Measurements from ENCODE around the gene CPNE5.

CPNE5 gene

DNA sequence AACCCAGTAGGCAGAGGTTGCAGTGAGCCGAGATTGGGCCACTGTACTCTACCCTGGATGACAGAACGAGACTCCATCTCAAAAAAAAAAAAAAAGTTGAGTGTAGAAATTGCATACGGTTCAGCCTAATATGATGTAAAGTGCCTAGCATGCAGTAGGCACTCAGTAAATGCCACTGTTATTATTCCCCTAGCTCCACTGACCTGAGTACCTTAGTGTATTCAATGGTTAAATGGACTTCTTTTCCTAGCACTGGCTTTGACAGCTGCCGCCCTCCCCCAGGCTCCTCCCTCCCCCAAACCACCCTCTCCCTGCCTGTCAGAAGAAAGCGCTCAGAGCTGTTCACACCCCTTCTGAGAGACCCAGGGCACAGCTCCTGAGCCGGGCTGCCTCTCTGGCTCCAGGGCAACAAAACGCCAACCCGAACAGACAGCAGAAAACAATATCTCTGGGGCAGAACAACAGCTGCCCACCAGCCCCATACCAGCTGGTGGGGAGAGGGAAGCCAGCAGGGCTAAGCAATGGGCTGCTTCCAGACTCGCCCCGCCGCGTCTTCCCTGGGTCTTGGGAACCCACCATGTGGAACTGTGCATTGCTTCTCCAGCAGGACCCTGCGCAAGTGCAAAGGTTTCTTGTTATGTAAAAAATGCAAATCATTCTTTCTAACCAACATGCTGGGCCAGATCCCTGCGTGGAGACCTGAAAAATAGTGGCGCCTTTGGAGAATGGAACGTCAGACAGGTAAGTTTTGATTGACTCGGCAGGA lies 4.5 kb downstream of the CPNE5 start:
- TF ChIP-seq, protein P1, sequence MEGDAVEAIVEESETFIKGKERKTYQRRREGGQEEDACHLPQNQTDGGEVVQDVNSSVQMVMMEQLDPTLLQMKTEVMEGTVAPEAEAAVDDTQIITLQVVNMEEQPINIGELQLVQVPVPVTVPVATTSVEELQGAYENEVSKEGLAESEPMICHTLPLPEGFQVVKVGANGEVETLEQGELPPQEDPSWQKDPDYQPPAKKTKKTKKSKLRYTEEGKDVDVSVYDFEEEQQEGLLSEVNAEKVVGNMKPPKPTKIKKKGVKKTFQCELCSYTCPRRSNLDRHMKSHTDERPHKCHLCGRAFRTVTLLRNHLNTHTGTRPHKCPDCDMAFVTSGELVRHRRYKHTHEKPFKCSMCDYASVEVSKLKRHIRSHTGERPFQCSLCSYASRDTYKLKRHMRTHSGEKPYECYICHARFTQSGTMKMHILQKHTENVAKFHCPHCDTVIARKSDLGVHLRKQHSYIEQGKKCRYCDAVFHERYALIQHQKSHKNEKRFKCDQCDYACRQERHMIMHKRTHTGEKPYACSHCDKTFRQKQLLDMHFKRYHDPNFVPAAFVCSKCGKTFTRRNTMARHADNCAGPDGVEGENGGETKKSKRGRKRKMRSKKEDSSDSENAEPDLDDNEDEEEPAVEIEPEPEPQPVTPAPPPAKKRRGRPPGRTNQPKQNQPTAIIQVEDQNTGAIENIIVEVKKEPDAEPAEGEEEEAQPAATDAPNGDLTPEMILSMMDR (IDR thresholded peaks at IDR 0.05; ENCODE audit: borderline replicate concordance, insufficient read depth, low read depth, low read length): no peak
- no peak overlapping the region for H3K4me3 ChIP-seq (ENCODE audit: low read depth, low read length)

GRCh38 chr6:36833182-36833789 lies 6.0 kb downstream of the CPNE5 start:
- TF ChIP-seq, protein P1 (IDR thresholded peaks at IDR 0.05; ENCODE audit: borderline replicate concordance, insufficient read depth, low read depth, low read length): no peak
- no peak overlapping the region for H3K4me3 ChIP-seq (ENCODE audit: low read depth, low read length)

- H3K4me3 ChIP-seq (ENCODE audit: low read depth, low read length): no peak overlapping the region
- TF ChIP-seq, protein P1 (IDR thresholded peaks at IDR 0.05; ENCODE audit: borderline replicate concordance, insufficient read depth, low read depth, low read length): no peak
These were observed 6.9 kb downstream of the CPNE5 start for GRCh38 chr6:36832313-36832712.

- no peak overlapping the region for H3K4me3 ChIP-seq (ENCODE audit: low read depth, low read length)
- TF ChIP-seq, protein P1 (IDR thresholded peaks at IDR 0.05; ENCODE audit: borderline replicate concordance, insufficient read depth, low read depth, low read length): no peak
These were observed 8.7 kb downstream of the CPNE5 start for GRCh38 chr6:36830577-36830976.

DNA sequence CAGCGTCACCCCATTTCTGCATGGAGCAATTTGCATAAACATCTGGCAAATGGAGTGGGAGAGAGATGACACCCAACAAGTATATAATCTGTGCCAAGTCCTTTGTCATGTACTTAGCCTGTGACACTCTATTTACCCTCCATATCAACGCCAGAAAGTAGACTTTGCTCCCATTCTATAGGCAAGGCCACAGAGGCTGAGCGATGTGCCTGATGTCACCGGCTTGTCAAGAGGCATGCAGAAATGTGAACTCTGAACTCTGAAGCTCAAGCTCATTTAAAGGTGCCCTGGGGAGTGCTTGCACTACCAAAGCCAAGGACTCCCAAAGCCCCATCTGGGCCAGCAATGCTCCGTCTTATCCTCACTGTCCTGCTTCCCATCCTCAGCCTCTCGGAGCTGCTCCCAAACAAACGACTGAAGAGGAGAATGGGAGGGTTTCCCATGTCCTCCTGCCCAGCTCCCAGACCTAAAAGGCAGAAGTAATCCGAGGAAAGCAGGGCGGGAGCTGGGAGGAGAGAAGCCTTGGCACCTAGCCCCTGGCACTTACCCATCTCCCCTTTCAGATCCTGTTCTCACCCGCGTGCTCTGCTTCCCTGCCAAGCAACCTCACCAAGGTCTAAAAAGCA lies 9.2 kb downstream of the CPNE5 start:
- H3K4me3 ChIP-seq (ENCODE audit: low read depth, low read length): no peak overlapping the region
- TF ChIP-seq, protein P1 (IDR thresholded peaks at IDR 0.05; ENCODE audit: borderline replicate concordance, insufficient read depth, low read depth, low read length): no peak

GRCh38 chr6:36827261-36828079 lies 11.8 kb downstream of the CPNE5 start:
- TF ChIP-seq, protein P1 (IDR thresholded peaks at IDR 0.05; ENCODE audit: borderline replicate concordance, insufficient read depth, low read depth, low read length): no peak

More at GRCh38 chr6:36827261-36828079, 11.8 kb downstream of the CPNE5 start:
- H3K4me3 ChIP-seq (ENCODE audit: low read depth, low read length): no peak overlapping the region
